Stimulated activated CD4-positive, alpha-beta T cell treated with anti-CD3 and anti-CD28 coated beads, TNF-alpha, amount 100 ng/mL, for 4 hours (primary cell): ENCODE data around the gene ZNF148.
"Not testable (repeated sequence)": the region's sequence is repeated elsewhere in the genome, so short reads cannot be mapped to it uniquely, and the experiment has no call there.

Experiments used
- DNase-seq, 3 experiments: peaks; one replicate each; pipeline ENCODE4 v3.0.0-alpha.2; 2020; ENCODE audit warnings: low read depth in 3 of 3

The ZNF148 gene, protein sequence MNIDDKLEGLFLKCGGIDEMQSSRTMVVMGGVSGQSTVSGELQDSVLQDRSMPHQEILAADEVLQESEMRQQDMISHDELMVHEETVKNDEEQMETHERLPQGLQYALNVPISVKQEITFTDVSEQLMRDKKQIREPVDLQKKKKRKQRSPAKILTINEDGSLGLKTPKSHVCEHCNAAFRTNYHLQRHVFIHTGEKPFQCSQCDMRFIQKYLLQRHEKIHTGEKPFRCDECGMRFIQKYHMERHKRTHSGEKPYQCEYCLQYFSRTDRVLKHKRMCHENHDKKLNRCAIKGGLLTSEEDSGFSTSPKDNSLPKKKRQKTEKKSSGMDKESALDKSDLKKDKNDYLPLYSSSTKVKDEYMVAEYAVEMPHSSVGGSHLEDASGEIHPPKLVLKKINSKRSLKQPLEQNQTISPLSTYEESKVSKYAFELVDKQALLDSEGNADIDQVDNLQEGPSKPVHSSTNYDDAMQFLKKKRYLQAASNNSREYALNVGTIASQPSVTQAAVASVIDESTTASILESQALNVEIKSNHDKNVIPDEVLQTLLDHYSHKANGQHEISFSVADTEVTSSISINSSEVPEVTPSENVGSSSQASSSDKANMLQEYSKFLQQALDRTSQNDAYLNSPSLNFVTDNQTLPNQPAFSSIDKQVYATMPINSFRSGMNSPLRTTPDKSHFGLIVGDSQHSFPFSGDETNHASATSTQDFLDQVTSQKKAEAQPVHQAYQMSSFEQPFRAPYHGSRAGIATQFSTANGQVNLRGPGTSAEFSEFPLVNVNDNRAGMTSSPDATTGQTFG

DNA sequence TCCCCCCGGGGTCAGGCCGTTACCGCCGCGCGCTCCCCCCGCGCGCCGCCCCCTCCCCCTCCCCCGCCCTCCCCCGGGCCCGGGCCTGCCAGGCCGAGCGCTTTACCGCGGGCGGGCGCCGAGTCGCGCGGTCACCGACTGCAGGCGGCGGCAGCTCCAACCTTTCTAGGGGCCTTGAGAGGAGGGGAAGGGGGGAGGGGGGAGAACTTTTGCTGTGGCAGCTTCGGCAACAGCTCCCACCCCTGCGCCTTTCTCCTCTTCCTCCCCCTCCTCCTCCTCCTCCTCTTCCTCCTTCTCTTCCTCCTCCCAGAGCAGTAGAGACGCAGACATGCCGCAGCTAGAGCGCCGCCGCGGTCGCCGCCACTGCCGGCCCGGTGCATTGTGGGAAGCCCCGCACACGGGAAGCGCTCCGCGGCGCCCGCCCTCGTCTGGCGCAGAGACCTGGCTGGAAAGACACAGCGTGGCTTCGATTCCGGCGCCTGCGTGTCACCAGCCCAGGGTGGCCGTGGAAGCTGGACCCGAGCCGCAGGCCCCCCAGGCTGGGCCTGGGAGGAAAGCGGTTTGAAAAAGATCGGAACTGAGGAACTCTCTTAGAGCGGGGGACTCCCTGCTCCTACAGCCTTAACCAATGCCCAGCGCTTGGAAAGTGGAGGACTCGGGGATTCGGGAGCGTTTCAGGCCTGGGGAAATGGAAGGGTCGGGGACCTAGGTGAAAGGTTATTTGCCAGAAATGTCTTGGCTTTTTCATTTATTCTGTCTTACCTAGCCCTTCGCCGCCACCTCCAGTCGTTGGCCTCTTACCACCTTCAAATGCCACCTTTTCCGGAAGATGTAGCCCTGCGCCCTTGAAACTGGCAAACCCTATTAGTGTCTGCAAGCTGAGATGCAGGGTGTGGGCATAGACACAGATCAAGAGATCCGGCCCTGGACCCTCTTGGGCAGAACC, at the start of gene ZNF148:
TSS of gene ZNF148 (minus strand) at position 330 of the 946 bp plus-strand sequence. CDS start 61,685 bp downstream, outside the sequence.
- peak; percentile 81 to 88 (median 82) for DNase-seq

DNA sequence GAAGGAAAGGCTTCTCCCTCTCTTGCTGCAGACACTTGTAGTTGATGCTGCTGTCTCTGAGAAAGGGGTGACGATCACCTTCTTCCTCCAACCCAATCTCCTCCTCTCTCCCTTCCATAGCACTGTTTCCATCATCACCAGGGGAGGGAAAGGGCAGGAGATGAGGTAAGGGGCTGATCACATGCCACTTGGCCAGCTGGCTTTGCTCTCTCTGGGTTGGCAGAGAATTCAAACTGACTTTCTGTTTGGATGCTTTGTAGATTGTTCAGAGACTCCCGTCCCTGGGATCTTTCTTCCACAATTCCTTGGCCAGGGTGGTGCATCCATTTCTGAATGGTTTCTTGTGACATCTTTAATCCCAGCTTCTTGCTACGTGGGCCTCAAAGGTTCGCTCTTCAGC, 43.2 kb upstream of the ZNF148 start:
- DNase-seq: no peak

DNA sequence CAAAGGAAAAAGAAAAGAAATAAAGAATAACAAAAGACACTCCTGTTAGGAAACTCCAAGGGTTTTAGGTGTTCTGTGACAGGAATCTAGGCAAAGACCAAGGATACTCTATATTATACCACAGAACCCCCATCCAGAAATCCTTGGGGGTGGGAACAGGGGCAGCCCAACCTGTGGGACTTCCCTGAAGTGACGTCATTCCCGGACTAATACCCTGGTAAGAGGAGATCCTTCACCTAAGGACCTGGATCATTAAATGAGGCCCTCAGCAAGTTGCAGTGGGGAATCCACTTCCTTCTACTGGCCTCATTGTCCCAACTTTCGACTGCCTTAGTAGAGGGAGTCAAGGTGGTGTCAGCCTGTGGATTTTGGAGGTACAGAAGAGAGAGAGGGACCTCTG, 41.1 kb upstream of the ZNF148 start:
- DNase-seq: no peak

DNA sequence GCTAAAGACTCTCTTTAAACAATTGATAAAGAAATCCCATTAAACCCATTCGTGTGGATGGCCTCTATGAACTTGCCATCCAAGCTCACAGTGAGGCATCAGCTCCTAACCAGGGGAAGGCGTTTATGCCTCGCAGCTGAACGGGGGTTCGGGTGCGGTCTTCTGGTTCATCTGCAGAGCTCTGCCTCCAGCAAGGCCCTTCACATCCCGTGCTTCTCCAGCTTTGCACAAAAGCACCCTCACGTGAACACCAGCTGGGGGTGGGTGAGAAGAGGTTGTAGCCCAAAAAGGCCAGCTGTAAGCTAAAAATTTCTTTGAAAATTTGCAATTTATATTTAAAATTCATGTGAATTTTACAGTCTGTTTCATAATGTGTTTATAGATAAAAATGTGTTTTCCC, 39.5 kb upstream of the ZNF148 start:
- no peak for DNase-seq

DNA sequence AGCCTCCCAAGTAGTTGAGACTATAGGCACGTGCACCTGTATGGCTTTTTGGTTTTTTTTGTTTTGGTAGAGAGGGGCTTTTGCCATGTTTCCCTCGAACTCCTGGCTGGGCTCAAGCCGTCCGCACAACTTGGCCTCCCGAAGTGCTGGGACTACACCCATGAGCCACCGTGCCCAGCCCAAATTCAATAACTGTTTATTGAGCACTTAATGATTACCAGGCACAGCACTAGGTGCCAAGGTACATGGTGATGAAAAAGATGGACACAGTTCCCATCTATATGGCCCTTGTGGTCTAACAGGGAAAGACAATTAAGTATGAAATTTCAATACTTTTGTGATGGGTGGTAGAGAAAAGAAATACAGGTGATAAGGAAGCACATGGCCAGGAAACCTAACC, 35.8 kb upstream of the ZNF148 start:
- DNase-seq: no peak

DNA sequence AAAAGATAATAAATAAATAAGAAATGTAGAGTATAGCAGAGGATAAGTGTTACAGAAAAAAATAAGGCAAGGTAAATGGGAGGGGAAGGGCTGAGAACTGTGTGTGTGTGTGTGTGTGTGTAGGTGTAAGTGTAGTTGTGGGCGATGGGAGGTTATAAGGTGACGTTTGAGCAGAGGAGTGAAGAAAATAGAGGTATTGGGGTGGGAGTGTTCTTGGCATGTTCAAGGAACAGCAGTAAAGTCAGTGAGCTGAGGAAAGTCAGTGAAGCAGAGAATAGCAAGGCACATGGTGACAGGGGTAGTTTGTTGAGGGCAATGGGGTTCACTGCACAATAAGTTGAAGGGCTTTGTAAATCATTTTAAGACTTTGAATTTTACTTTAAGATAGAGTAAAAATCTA, 30.9 kb upstream of the ZNF148 start:
- no peak for DNase-seq

DNA sequence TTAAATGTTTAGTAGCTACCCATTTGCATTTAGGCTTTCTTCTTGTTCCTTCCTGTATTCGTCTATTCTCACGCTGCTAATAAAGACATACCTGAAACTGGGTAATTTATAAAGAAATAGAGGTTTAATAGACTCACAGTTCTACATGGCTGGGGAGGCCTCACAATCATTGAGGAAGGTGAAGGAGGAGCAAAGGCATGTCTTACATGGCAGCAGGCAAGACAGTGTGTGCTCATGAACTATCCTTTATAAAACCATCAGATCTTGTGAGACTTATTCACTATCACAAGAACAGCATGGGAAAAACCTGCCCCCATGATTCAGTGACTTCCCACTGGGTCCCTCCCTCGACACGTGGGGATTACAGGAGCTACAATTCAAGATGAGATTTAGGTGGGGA, 30.4 kb upstream of the ZNF148 start:
- DNase-seq: not testable (repeated sequence)

DNA sequence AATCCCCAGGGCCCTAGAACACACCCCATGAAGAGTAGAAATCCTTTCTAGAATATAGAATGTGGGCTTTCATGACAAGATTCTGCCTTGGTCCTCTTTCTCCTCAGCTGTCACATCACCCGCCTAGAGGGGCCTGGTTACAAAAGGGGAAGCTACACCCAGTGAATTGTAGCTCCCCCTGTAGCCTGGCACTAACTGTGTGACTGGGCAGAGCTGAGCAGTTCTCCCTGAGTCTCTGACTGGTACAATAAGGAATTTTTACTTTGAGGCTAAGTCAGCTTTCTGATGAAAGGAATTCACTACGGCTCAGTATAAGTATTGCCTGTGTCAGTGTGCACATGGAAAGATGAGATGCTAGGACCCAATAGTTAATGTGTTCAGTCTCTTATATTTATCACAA, 28.7 kb upstream of the ZNF148 start:
- no peak for DNase-seq

DNA sequence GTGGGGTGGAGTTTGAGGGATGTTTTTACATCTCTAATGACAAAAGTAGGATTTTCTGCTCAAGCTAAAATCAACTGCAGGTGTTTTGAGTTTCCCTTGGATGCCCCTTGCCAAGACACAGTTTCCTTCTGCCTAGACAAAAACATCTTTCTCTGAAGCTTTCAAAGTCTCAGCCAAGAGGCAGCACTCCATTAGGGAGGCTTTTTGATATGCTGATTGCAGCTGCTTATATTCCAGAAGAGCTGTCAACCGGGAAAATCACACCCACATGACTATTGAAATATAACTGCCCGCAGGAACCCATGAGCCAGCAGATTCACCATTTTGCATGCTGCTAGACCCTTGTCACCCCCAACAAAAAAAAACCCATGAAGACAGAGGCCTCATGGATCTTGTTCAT, 27.5 kb upstream of the ZNF148 start:
- no peak for DNase-seq

DNA sequence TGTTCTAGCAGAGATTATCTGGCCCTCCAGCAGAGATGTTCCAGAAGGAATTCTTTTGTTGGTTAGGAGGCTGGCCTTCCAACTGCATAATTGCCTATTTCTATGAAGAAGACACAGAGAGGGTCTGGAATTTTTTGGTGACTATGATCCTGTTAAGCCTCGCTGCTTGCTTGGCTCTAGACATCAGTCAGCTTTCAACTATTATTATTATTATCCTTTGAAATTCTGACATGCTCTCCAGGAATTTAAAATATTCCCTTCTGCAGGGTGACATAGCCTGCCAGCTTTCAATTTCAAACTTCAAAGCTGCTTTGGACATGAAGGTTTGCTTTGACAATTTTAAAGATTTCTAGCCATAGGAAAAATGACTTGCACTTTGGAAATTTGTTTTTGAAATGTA, 26.3 kb upstream of the ZNF148 start:
- no peak for DNase-seq

DNA sequence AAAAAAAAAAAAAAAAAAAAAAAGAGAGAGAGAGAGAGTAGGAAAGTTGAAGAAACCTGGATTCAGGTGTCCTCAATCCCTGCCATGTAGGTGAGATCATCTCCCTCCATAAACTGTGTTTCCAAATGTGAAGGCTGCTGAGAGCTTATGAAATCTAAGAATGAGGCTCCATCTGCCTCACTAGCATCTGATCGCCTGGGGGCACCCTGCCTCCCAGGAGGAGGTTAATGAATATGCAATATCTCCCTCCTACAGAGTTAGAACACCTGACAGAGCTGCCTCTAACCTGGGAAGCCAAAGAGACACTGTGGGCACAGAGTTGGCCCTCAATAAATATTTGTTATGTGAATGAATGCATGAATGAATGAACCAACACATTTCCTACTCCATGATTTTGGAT, 23.8 kb upstream of the ZNF148 start:
- no peak for DNase-seq

DNA sequence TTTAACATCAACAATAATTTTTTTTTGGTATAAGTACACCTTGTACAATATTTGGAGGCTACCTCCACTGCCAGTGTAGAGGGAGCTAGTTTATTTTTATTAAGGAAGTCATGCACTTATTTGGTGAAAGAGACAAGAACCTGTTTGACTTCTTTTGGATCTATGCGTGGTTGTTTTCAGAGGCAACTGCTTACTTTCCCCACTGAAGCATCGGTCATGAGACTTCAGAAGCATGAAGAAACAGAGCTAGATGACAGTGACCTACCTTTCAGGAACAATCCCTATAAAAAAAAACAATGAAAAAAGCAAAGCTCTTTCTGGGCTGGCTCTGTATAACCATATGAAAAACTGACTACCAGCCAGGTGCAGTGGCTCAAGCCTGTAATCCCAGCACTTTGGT, 20.0 kb upstream of the ZNF148 start:
- DNase-seq: no peak

DNA sequence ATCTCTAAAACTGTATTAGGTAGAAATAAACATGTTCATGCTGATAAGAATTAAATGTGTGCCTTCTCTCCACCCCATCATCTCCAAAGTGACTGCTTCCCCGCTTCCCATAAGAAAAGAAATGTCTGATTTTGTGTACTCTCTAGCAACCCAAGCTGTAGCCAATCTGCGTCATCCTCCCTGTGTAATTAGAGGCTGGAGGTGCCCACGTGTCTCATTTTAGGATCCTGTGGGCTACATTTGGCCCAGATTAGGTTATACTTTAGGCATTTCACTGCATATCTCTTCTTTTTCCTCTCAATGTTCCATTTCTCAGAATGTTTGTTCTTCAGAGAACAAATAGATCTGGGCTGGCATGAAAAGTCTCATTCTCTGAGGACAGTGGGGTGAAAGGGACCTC, 19.3 kb upstream of the ZNF148 start:
- no peak for DNase-seq

DNA sequence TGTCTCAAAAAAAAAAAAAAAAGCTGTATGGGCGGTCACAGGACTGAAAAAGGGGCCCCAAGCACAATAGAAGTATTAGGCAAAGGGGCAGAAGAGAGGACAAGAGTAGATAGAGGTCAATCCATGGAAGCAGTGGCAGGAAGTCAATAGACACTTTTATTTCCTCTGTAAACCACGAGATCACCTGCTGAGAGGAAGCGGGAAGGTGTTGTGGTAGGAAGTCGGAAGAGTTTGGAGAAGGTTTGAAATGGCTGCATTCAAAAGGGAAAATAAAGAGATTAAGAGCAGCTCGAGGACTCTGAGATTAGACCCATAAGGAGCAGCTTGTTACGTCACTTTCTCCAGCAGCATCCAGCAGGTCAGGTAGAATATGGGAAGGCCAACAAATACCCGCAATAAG, 14.2 kb upstream of the ZNF148 start:
- DNase-seq: no peak

DNA sequence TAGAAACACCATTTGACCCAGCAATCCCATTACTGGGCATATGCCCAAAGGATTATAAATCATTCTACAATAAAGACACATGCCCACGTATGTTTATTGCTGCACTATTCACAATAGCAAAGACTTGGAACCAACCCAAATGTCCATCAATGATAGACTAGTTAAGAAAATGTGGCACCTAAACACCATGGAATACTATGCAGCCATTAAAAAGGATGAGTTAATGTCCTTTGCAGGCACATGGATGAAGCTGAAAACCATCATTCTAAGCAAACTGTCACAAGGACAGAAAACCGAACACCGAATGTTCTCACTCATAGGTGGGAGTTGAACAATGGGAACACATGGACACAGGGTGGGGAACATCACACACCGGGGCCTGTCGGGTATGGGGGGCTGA, 13.2 kb upstream of the ZNF148 start:
- DNase-seq: not testable (repeated sequence)

DNA sequence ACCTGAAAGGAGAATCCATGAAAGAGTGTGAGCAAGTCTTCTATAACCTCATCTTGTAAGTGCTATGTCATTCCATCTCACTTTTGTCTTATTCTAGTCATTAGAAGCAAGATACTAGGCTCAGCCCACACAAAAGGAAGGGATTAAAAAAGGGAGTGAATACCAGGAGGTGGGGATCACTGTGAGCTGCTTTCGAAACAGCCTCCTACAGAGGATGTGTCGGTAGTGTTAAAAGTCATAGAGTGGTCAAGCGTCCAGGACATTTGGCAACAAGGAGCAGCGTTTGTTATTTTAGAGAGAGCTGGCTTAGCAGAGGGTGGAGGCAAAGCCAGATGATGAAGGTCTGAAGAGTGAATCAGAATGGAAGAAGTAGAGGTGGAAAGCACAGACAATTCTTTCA, 11.7 kb upstream of the ZNF148 start:
- DNase-seq: no peak

DNA sequence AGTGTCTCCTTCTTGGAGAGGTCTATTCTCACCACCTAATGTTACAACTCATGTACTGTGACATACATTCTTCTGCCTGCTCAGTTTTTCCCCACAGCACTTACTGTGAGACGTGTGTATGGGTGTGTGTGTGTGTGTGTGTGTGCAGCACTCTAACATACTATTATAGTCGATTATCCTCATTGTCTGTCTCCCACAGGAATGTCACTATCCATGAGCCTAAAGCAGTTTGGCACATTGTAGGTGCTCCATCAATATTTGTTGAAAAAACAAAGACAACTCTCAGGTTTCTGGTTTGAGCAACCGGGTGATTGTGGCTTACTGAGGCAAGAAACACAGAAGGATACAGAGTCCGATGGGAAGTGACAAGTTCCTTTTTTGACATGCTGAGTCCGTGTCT, 8.6 kb upstream of the ZNF148 start:
- no peak for DNase-seq

DNA sequence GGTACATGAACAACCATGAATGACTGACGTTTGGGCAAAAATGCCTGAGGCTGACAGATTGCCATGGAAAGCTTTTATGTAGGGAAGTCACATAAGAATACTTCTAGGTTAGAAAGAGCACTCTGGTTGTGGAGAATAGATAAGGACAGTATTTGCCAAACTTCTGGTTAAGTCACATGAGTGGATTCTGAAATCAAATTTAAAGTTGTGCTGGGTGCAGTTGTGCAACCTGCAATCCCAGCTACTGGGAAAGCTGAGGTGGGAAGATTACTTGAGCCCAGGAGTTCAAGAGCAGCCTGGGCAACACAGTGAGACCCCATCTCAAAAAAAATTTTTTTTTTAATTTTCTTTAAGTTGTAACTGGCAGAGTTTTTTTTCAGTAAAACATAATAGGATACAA, 7.2 kb upstream of the ZNF148 start:
- DNase-seq: no peak

DNA sequence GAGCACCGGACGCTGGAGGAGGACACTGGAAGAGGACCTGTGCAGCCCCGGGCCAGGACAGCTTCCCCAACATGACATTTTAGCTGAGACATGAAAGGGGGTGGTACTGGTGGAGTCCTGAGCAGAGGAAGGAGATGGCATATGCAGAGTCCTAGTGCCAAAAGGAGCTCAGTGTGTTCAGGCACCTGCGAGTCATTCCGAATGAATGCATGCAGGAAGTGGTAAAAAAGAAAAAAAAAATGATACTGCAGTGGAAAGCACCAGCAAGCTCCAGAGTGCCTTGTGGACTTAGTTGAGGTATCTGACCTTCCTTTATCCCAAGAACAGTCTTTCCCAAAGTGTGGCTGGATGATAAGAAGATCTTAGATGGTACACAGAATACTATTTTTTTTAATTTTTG, 6.6 kb upstream of the ZNF148 start:
- no peak for DNase-seq

DNA sequence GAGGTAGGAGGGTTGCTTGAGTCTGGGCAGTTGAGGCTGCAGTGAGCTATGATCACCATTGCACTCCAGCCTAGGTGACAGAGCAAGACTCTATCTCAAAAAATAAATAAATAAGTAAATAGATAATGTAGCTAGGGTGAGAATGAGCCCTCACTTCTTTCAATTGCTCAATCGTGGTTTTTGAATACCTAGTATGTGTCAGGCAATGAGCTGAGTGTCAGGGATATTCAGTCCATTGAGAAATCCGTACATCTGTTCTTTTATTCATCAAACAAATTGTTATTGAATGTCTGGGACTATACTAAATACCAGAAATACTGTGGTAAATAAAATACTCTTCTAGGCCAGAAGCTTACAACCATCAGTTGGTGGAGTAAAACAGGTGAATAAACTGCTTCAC, 6.2 kb upstream of the ZNF148 start:
- DNase-seq: no peak

DNA sequence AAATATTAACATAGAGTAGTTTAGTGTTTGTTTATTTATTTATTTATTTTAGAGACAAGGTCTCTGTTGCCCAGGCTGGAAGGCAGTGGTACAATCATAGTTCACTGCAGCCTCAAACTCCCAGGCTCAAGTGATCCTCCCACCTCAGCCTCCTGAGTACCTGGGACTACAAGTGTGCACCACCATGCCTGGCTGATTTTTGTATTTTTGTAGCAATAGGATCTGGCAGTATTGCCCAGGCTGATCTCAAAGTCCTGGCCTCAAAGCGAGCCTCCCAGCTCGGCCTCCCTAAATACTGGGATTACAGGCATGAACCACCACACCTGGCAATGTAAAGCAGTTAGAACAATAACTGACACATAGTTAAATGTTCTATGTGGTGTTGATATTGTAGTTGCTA, 4.4 kb upstream of the ZNF148 start:
- no peak for DNase-seq

DNA sequence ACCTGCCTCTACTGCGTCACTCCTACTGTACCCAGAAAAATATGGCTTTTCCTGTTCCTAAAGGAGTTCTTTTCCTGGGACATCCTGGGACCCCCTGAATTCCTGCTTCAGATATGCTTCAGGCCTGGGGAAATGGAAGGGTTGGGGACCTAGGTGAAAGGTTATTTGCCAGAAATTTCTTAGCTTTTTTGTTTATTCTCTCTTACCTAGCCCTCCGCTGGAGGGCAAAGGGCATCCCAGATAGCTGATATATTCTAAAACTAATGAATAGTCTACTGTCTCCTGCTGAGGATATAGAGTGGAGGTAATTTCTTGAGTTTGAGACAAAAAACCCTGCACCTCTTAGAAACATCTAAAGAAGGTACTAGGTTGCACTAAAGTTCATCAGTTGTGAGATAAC, 3.6 kb upstream of the ZNF148 start:
- no peak for DNase-seq
